SK-N-SH treated with all-trans-retinoic acid at 6 μM for 48 hours (cell line): ENCODE measurements around the gene ACAD10.

ENCODE experiments used
- ARNTL ChIP-seq: fragments of 450-650 bp; formaldehyde crosslinking; IDR thresholded peaks from 2 replicates; pipeline ENCODE4 v1.5.0; 2020; ENCODE audit warnings: low read depth, mild to moderate bottlenecking, moderate library complexity, borderline replicate concordance
- CSDC2 ChIP-seq: fragments of 250-450 bp; sonication (Bioruptor Pico); IDR thresholded peaks from 2 replicates; pipeline ENCODE4 v1.5.0; 2020; ENCODE audit warnings: mild to moderate bottlenecking, moderate library complexity
- RARB ChIP-seq: fragments of 250-450 bp; sonication (Bioruptor Pico); IDR thresholded peaks from 2 replicates; pipeline ENCODE4 v1.8.0; 2021; ENCODE audit warnings: mild to moderate bottlenecking, moderate library complexity
- ZFP30 ChIP-seq: fragments of 450-650 bp; formaldehyde crosslinking; IDR thresholded peaks from 2 replicates; pipeline ENCODE4 v1.5.0; 2022; ENCODE audit warnings: mild to moderate bottlenecking, moderate library complexity

DNA sequence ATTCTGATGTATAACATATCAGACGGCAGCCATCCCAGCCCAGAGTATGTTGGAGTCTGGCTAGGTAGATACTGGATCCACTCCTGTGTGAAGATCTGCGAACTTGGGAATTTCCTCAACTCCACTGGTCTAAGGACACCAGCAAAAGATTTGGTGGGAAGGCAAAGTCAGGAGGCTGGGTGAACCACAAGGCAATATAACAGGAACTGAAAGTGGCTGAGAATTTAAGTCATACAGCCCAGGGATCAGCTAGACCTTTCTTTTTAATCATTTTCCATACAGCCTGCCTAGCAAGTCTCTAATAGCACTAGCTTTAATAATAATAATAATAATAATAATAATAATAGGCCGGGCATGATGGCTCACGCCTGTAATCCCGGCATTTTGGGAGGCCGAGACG, 34.9 kb upstream of the ACAD10 start:
- TF ChIP-seq RARB (CRISPR knock-in tag) (no peak), ARNTL (CRISPR knock-in tag) (no peak), ZFP30 (CRISPR knock-in tag) (no peak), CSDC2 (no peak)
